ENCODE data around the gene GAGE13.
"Not testable (repeated sequence)": the region's sequence is repeated elsewhere in the genome, so short reads cannot be mapped to it uniquely, and the experiment has no call there.

- TF ChIP-seq CTCF, EP300, POLR2A (IDR thresholded peaks at IDR 0.05): not testable (repeated sequence)
These were observed 7.6 kb upstream of the GAGE13 start for GRCh38 chrX:49323735-49324134.

Measured in tibial nerve (tissue), 4 donors.